Endothelial cell of umbilical vein (primary cell): ENCODE data around the gene TTC33. TPM values are rescaled to one million over a fixed set of nuclear protein-coding genes. Genes with fewer than 3 reads are reported as not detected.

Experiments used
- BruUV-seq: library from RNA; stranded (reverse); fragments of 400-500 nt; replicated peaks from 2 replicates; lab custom pipeline; 2021; lab: Mats Ljungman, UMichigan
- CTCF ChIA-PET: fragments of 300-600, 350-600 bp; sonication (Branson Sonifier 250); formaldehyde crosslinking; loops from one replicate; lab custom pipeline; 2021; ENCODE audit warnings: antibody characterized with exemption, inconsistent platforms; lab: Charles Lee
- POLR2A ChIA-PET: fragments of 300-600, 350-600 bp; sonication (Branson Sonifier 250); formaldehyde crosslinking; loops from one replicate; lab custom pipeline; 2021; ENCODE audit warnings: antibody characterized with exemption, inconsistent platforms; lab: Charles Lee
- DNase-seq: peaks from one replicate; pipeline ENCODE4 v3.0.0-alpha.2; 2011; ENCODE audit warnings: low read depth, low spot score
- FAIRE-seq: peaks from 2 replicates; lab custom pipeline; 2011; peaks lifted over from hg19 to GRCh38; lab: Jason Lieb, UNC
- H2AFZ ChIP-seq: 2 replicates; pipeline ENCODE4 v1.6.0; 2012; ENCODE audit warnings: low read depth, low read length, control low read depth, inconsistent platforms
- H3K27ac ChIP-seq: 2 replicates; pipeline ENCODE4 v1.5.1; 2011; ENCODE audit warnings: low read depth, mild to moderate bottlenecking, control low read depth, low read length, moderate library complexity; ENCODE audit not compliant: insufficient read depth
- H3K27me3 ChIP-seq, 2 experiments: 2 replicates each; pipeline versions ENCODE4 v1.6.0 to v1.6.1; 2011; ENCODE audit warnings: low read length in 2 of 2, mixed read lengths in 1 of 2; ENCODE audit not compliant: control insufficient read depth in 2 of 2, insufficient read depth in 2 of 2
- H3K36me3 ChIP-seq, 2 experiments: 2 replicates in 1 of 2; 3 replicates in 1 of 2; pipeline ENCODE4 v1.5.1; 2011; ENCODE audit warnings: low read length in 2 of 2, mild to moderate bottlenecking in 1 of 2, moderate library complexity in 1 of 2; ENCODE audit not compliant: control insufficient read depth in 2 of 2, insufficient read depth in 2 of 2; ENCODE audit errors: extremely low read depth in 1 of 2
- H3K4me1 ChIP-seq: 3 replicates; pipeline ENCODE4 v1.5.1; 2011; ENCODE audit warnings: mild to moderate bottlenecking, low read length; ENCODE audit not compliant: control insufficient read depth, insufficient read depth; ENCODE audit errors: extremely low read depth
- H3K4me2 ChIP-seq: 2 replicates; pipeline ENCODE4 v1.6.1; 2011; ENCODE audit warnings: low read length, control low read depth, mixed read lengths; ENCODE audit not compliant: insufficient read depth
- H3K4me3 ChIP-seq, 3 experiments: fragments of 200-600 bp in 1 of 3; sonication (generic), shearing (Covaris generic) in 1 of 3; replicated peaks in 1 of 3; 2 replicates each; pipeline ENCODE4 v1.5.1; 2011 to 2016; ENCODE audit warnings: control low read depth in 3 of 3, low read length in 3 of 3, mild to moderate bottlenecking in 2 of 3, inconsistent platforms in 1 of 3, low read depth in 1 of 3, moderate library complexity in 1 of 3; ENCODE audit not compliant: insufficient read depth in 1 of 3
- H3K79me2 ChIP-seq: 2 replicates; pipeline ENCODE4 v1.6.0; 2012; ENCODE audit warnings: low read length, inconsistent platforms; ENCODE audit not compliant: control insufficient read depth, insufficient read depth
- H3K9ac ChIP-seq: replicated peaks from 2 replicates; pipeline ENCODE3; 2011; ENCODE audit warnings: low read length, control low read depth; ENCODE audit not compliant: insufficient read depth; ENCODE audit errors: extremely low read depth
- H3K9me1 ChIP-seq: replicated peaks from 3 replicates; pipeline ENCODE4 v1.6.0; 2011; ENCODE audit warnings: mild to moderate bottlenecking, low read length; ENCODE audit not compliant: control insufficient read depth, insufficient read depth; ENCODE audit errors: extremely low read depth
- H3K9me3 ChIP-seq: replicated peaks from 2 replicates; pipeline ENCODE4 v1.5.1; 2012; ENCODE audit warnings: low read length, inconsistent platforms; ENCODE audit not compliant: control insufficient read depth, insufficient read depth
- H4K20me1 ChIP-seq: replicated peaks from 2 replicates; pipeline ENCODE3; 2011; ENCODE audit warnings: mild to moderate bottlenecking, low read length; ENCODE audit not compliant: control insufficient read depth, insufficient read depth; ENCODE audit errors: extremely low read depth
- EZH2 ChIP-seq: IDR thresholded peaks from 2 replicates; pipeline ENCODE4 v1.6.1; 2012; ENCODE audit warnings: borderline replicate concordance, low read depth, mild to moderate bottlenecking, moderate library complexity, low read length, inconsistent platforms; ENCODE audit not compliant: severe bottlenecking
- FOS ChIP-seq: IDR thresholded peaks from 2 replicates; pipeline ENCODE4 v1.6.1; 2011; ENCODE audit warnings: mild to moderate bottlenecking, low read length, moderate library complexity, borderline replicate concordance; ENCODE audit not compliant: insufficient read depth
- GATA2 ChIP-seq: IDR thresholded peaks from 2 replicates; pipeline ENCODE4 v1.7.0; 2011; ENCODE audit warnings: low read depth, mild to moderate bottlenecking, moderate library complexity, mixed read lengths, low read length; ENCODE audit not compliant: insufficient read length, insufficient read depth
- JUN ChIP-seq: IDR thresholded peaks from 2 replicates; pipeline ENCODE4 v1.6.1; 2011; ENCODE audit warnings: borderline replicate concordance, low read depth; ENCODE audit not compliant: insufficient read length, insufficient read depth
- MYC ChIP-seq: IDR thresholded peaks from one replicate; pipeline ENCODE4 v1.6.1; 2011; ENCODE audit warnings: mild to moderate bottlenecking, low read depth, low read length
- POLR2A ChIP-seq: IDR thresholded peaks from 2 replicates; pipeline ENCODE4 v1.6.1; 2012; ENCODE audit warnings: low read depth, mild to moderate bottlenecking, control low read depth, low read length
- POLR2AphosphoS5 ChIP-seq: IDR thresholded peaks from 2 replicates; pipeline ENCODE4 v1.6.1; 2012; ENCODE audit warnings: low read depth, mild to moderate bottlenecking, control low read depth, low read length, moderate library complexity; ENCODE audit not compliant: insufficient read depth
- dilution Hi-C: fragments of 300-500 bp; cut with MboI; formaldehyde crosslinking; loops from one replicate; pipeline ENCODE4 v1.15.0; 2019; ENCODE audit warnings: low sequenced_read_pairs; ENCODE audit not compliant: extremely low pct_ligation_motif_present
- intact Hi-C: fragments of 100-400 bp; cut with micrococcal nuclease; formaldehyde crosslinking; loops from one replicate; pipeline ENCODE4 v1.10.0; 2022
- polyA plus RNA-seq, 4 experiments: library from polyadenylated mRNA; depleted of rRNA in 3 of 4; stranded (reverse) in 3 of 4; unstranded in 1 of 4; fragments of >200 nt; gene quantifications; 2 replicates each; pipeline versions ENCODE4 v1.2.1 to v1.2.3, GENCODE V29; 2011 to 2012; ENCODE audit warnings: missing spikeins in 1 of 4
- total RNA-seq: library from RNA; stranded (reverse); gene quantifications from 2 replicates; pipeline ENCODE4 v1.2.3, GENCODE V29; 2021
- TF ChIP-seq, protein P1 (sequence below): IDR thresholded peaks from 2 replicates; pipeline ENCODE4 v1.6.1; 2011; ENCODE audit not compliant: insufficient read depth, insufficient read length
- TF ChIP-seq, protein P2 (sequence below), 2 donors: IDR thresholded peaks; 1 replicate in 1 of 2; 2 replicates in 1 of 2; pipeline ENCODE4 v1.5.1; 2011; ENCODE audit warnings: low read length in 2 of 2, mild to moderate bottlenecking in 2 of 2, moderate library complexity in 2 of 2, control low read depth in 1 of 2, inconsistent platforms in 1 of 2, low read depth in 1 of 2; ENCODE audit not compliant: insufficient read depth in 1 of 2; ENCODE audit errors: extremely low read depth in 1 of 2

TTC33 gene
- total and polyA plus RNA-seq, 2 donors (not counting 3 experiments of a cell fraction or from before 2014, with no cell fraction given): 2.2 to 11.7 TPM

DNA sequence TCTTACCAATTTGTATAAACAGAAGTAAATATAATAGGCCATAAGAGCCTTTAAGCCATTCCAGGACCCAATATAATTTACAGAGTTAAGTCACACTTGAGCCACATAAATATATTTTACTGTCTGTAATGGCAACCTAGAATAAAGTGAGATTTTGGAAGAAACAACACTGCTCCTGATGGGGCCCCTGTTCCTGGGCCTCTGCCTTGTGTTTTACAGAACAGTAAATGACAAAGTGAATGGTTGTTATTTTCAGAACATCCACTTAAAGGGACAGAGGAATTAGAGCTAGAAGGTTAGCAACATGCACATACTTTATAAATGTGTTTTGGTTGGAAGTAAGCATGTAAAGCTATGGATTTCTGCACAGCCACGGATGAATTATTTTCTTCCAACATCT, 72.5 kb downstream of the TTC33 start:
- CTCF ChIA-PET: interaction anchor here (1.1 to 8.5 kb wide), 5 partner anchors 453 to 1102 kb away, joined by 4 to 93 read pairs (median 62); no protein-coding TSS in a partner anchor
- BruUV-seq: no TSS peak

More for the DNA sequence above, 72.5 kb downstream of the TTC33 start:
- no peaks in the 10 kb centered on the region for H3K9me3 ChIP-seq
- H3K27ac ChIP-seq: peak overlapping the region; percentile 67
- dilution Hi-C loops (no loop called here), intact Hi-C loops (loop anchor here (2.0 to 5.0 kb wide), 2 partner anchors 216 to 637 kb away; no protein-coding TSS in a partner anchor)
- no peaks in the 10 kb centered on the region for H3K27me3 ChIP-seq
- DNase-seq (no peak), FAIRE-seq (no peak)
- peaks cover 0 to 8% of the 10 kb centered on the region in 2 experiments for H3K36me3 ChIP-seq
- H3K4me2 ChIP-seq: peak overlapping the region; percentile 99
- no peak overlapping the region for H2AFZ ChIP-seq
- H3K9ac ChIP-seq: peak overlapping the region; percentile 92
- POLR2A ChIA-PET: interaction anchor here (0.6 to 1.2 kb wide), 5 partner anchors 19 to 485 kb away, joined by 3 to 9 read pairs (median 4); no protein-coding TSS in a partner anchor
- H3K4me1 ChIP-seq: peaks cover 42% of the 10 kb centered on the region
- TF ChIP-seq GATA2 (no peak), JUN (no peak), POLR2AphosphoS5 (no peak), FOS (no peak), MYC (no peak), POLR2A (no peak), EZH2 (no peak)
- TF ChIP-seq, protein P1, sequence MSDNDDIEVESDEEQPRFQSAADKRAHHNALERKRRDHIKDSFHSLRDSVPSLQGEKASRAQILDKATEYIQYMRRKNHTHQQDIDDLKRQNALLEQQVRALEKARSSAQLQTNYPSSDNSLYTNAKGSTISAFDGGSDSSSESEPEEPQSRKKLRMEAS: no peak
- TF ChIP-seq, protein P2, sequence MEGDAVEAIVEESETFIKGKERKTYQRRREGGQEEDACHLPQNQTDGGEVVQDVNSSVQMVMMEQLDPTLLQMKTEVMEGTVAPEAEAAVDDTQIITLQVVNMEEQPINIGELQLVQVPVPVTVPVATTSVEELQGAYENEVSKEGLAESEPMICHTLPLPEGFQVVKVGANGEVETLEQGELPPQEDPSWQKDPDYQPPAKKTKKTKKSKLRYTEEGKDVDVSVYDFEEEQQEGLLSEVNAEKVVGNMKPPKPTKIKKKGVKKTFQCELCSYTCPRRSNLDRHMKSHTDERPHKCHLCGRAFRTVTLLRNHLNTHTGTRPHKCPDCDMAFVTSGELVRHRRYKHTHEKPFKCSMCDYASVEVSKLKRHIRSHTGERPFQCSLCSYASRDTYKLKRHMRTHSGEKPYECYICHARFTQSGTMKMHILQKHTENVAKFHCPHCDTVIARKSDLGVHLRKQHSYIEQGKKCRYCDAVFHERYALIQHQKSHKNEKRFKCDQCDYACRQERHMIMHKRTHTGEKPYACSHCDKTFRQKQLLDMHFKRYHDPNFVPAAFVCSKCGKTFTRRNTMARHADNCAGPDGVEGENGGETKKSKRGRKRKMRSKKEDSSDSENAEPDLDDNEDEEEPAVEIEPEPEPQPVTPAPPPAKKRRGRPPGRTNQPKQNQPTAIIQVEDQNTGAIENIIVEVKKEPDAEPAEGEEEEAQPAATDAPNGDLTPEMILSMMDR (IDR thresholded peaks at IDR 0.05; ENCODE audit: extremely low read depth in 1 of 2, insufficient read depth in 1 of 2, low read depth in 1 of 2, low read length in 2 of 2): no peak
- peak overlapping the region; percentile 71 to 98 (median 97) for H3K4me3 ChIP-seq
- H3K79me2 ChIP-seq: peaks cover 90% of the 10 kb centered on the region
- H3K9me1 ChIP-seq: no peaks in the 10 kb centered on the region
- H4K20me1 ChIP-seq: no peaks in the 10 kb centered on the region
